Femur (tissue), 1 donor: ENCODE results near the gene MAP4K5.

ENCODE experiments used
- DNase-seq: peaks from one replicate; pipeline ENCODE4 v3.0.0-alpha.2; 2017

Gene MAP4K5

GRCh38 chr14:50475460-50475859, 56.9 kb downstream of the MAP4K5 start:
- no peak for DNase-seq

DNA sequence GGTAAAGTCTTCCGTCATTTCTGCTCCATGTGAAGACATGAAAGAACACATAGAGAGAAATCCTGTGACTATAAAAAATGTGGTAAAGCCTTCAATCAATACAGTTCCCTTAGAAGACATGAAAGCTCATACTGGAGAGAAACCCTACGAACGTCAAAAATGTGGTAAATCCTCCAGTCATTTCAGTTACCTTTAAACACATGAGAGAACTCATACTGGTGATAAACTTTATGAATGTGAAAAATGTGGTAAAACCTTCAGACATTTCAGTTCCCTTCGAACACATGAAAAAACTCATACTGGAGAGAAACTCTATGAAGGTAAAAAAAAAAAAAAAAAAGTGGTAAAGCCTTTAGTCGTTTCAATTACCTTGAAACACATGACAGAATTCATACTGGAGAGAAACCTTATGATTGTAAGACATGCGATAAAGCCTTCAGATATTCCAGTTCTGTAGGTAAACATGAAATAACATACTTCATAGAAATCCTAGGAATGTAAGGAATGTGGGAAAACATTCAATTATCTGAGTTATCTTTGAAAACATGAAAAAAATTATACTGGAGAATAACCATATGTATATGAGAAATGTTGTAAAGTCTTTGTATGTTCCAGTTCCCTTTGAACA, 60.4 kb downstream of the MAP4K5 start:
- DNase-seq: no peak

- DNase-seq: no peak
These were observed 62.4 kb downstream of the MAP4K5 start for GRCh38 chr14:50469982-50470381.

GRCh38 chr14:50462111-50462510, 70.3 kb downstream of the MAP4K5 start:
- DNase-seq: no peak

- no peak for DNase-seq
These were observed 78.5 kb downstream of the MAP4K5 start for GRCh38 chr14:50453869-50454268.

- no peak for DNase-seq
These were observed 79.2 kb downstream of the MAP4K5 start for GRCh38 chr14:50452979-50453705.

GRCh38 chr14:50452296-50452695, 80.1 kb downstream of the MAP4K5 start:
- no peak for DNase-seq

DNA sequence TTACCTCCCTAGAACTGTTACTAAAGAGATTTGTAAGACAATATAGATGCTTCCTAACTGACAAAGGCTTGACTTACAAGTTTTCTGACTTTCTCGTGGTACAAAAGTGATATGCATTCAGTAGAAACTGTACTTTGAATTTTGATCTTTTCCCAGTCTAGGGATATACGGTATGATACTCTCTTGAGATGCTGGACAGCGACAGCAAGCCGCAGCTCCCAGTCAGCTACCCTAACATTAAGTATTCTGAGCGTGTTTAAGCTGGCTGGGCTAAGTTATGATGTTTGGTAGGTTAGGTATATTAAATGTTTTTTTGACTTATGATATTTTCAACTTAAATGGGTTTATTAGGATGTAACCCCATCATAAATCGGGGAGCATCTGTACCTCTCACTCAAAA, 80.5 kb downstream of the MAP4K5 start:
- no peak for DNase-seq

DNA sequence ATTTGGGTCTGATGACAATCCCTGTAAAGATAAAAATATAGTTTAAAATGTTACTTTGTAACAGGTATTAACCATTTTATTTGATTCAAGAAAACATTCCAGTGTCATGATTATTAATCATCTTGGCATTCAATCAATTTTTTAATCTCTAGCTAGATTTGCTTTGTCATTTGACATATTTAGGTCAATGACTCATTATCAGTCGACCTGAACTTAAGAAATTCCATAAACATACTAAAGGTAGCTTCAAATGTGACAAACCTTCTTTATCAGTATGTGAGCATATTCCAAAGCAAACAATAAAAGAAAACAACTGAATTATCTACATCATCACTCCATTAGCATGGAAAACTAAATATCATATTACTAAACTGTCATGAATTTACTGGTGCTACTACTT, 84.9 kb downstream of the MAP4K5 start:
- DNase-seq: no peak

DNA sequence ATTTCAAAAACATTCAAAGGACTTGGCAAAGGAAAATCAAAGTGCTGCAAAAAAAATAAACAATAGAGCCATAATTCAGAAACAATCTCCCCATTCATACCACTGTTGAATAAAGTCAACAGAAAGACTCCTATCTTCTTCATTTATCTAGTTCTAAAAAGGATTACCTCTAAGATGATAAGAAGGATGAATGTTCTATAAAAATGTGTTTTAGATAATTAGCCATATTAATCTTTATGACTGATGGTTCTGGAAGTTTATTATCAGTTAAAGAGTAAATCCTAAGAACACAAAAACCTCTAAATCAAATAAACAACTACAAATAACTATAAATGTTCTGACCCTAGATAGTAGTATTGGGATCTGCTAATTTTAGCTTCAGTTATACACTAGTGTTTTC, 97.8 kb downstream of the MAP4K5 start:
- DNase-seq: no peak

- DNase-seq: no peak
These were observed 100.2 kb downstream of the MAP4K5 start for GRCh38 chr14:50432131-50432530.

DNA sequence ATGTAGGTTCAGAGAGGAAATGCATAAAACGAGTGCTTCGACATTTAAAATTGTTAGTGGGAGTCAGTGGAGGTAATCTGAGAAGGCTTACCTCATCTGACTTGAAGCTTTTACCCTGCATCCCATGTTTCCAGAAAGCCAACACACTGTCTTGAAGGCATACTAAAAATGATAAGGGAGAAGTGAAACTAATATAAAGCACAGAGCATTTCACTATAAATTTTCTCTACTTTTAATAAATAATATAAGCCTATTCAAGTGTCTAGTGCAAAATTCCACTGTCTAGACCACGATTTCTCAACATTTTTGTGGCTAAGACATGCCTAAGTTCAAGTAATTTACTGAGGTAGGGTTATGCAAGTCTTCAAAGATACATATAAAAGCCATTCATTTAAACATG, 106.6 kb downstream of the MAP4K5 start:
- DNase-seq: no peak

DNA sequence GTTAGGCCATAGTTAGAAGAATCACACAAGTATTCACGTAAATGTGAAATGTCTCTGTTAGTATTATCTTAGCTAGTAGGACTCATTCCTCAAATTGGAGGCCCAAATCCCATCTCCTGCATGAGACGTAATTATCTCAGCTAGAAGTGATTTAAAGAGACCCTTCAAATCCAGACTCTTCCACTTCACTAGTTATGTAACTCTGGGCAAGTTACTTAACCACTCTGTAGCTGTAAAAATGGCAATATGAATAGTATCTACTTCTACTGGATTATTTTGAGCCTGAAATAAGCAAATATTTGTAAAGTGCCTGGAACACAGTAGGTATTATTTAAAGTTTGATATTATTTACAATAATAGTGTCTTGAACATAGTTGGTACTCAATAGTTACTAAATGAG, 107.3 kb downstream of the MAP4K5 start:
- DNase-seq: no peak

GRCh38 chr14:50423529-50423928, 108.8 kb downstream of the MAP4K5 start:
- no peak for DNase-seq

- DNase-seq: no peak
These were observed 110.9 kb downstream of the MAP4K5 start for GRCh38 chr14:50421499-50421898.

DNA sequence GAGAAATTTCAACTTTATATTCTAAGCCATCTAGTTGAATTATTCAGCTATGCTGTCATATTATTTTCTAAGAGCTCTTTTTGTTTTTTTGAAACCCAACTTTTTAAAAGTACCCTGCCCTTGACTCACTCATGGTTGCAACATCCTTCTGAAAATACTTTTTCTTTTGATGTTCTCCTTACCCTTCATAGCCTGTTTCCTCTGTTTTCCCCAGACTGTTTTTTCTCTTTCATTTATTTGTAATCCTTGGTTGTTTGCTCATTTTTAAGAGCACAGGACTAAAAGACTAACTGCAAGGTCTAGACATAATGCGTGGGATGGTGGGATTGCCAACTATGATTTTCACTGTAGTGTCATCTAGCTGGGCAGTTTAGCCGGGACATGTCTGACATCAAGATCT, 114.5 kb downstream of the MAP4K5 start:
- DNase-seq: no peak

DNA sequence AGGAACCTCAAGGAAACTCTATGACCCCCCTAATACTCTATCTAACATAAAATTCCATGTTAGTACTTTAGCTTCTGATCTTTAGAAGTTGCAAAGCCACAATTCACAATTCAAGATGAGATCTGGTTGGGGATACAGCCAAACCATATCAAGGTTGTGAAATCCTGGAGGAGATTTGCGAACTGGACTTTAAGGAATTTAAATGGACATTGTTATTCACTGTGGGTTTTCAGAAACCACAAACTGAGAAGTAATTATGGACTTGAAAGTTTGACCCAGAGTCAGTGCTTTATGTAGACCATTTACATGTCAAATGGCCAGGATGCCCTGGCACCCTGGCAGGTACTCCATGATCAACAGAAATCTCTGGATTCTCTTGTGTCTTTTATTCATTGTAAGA, 121.4 kb downstream of the MAP4K5 start:
- no peak for DNase-seq

DNA sequence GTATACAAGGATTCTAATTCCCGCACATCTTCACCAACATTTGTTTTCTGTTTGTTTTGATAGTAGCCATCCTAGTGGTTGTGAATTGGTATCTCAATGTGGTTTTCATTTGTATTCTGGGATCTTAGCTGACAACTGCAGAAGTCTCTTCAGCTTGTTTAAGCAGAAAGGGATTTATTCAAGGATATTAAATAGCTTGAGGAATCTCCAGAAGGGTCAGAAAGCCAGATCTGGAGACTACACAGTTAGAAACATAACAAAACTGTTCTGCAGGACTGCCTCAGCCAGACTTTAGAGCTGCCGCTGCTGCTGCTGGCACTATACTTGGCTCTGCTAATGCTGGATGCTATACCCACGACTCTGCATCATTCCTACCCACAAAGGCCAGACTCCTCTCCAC, 122.3 kb downstream of the MAP4K5 start:
- DNase-seq: no peak

- DNase-seq: peak; percentile 64
These were observed 125.1 kb downstream of the MAP4K5 start for GRCh38 chr14:50407111-50407812.

DNA sequence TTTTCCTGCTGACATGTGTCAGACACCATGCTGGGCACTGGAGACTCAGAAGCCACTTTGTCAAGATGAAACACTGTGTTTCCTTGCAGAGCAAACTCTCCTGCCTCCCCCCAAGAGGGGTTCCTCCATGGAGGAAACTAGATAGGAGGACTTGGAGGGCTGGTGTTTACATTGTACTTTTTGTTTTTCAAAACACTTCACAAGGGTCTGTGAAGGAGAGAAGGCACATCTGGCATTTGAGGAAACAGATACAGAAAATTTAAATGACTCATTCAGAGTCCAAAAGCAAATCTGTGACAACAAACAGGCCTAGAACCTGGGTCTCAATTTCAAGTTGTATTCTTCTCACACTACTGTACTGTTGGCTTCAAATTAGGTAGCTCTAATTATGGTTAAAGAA, 128.9 kb downstream of the MAP4K5 start:
- no peak for DNase-seq

DNA sequence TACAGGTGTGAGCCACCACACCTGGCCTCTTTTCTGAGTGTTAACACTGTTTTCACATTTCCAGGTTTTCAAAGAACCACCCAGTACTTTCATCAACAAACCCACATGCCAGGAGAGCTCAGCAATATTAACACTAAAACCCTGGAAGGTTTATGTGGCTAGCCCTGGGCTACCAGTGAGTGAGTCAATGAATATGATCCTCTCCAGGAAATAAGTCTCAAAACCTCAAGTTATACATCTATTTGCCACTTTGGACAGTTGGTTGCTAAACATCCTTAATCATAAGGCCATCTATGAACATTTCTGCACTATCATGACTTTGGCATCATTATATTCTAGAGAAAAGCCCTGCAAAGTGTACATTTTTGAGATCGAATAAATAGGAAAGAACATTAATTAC, 129.4 kb downstream of the MAP4K5 start:
- no peak for DNase-seq

DNA sequence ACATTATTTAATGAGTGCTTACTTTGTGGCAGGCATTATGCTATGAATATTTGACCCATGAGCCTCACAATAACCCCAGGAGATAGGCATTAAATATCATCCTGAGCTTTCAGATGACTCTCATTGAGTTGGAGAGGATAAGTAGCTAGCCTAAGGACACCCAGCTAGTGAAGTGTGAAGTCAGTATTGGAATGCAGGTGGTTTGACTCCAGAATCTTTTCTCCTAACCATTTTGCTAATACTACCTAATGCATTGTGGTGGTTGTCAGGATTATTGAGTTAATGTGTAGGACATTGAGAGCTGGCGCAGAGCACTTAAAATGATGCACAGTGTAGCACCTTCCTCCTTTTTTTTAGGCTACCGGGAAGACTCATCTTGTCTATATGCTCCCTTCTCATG, 131.9 kb downstream of the MAP4K5 start:
- DNase-seq: no peak

DNA sequence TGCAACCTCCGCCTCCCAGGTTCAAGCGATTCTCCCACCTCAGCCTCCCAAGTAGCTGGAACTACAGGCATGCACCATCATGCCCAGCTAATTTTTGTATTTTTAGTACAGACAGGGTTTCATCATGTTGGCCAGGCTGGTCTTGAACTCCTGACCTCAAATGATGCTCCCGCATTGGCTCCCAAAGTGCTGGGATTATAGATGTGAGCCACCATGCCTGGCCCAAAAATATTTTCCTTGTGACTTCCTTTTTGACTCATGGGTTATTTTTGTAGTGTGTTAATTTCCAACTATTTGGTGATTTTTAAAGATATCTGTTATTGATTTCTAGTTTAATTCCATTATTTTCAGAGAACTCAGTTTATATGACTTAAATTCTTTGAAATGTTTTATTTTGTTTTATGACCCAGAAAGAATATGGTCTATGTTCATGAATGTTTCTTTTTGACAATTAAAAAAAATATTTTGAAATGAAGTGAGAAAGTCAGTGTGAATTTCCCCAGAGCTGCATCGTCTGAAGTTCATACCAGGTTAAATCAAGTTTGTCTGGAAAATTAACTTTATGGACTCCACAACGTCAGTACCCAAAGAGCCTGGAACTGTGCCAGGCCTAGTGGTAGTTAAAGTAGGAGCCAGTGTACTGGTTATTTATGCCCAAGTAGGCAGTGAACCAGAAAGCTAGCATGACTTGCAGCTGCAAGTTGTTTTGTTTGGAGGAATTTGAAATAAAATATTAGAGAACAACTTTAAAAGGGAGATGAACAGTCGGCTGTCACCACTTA, 132.9 kb downstream of the MAP4K5 start:
- peak; percentile 30 for DNase-seq

GRCh38 chr14:50398189-50398580, 134.2 kb downstream of the MAP4K5 start:
- DNase-seq: no peak
